ENCODE measurements around the gene NIN. TPM values are rescaled to one million over a fixed set of nuclear protein-coding genes. Genes with fewer than 3 reads are reported as not detected.

Gene NIN
- total RNA-seq, 1 donor from 2014 or later, result 36.1 TPM

- no peak for DNase-seq (ENCODE audit: low read depth, low spot score)
These were observed 8.7 kb upstream of the NIN start for GRCh38 chr14:50839691-50840090.

GRCh38 chr14:50839048-50839447 lies 8.1 kb upstream of the NIN start:
- DNase-seq (ENCODE audit: low read depth, low spot score), result no peak

GRCh38 chr14:50837850-50838470 lies 7.0 kb upstream of the NIN start:
- DNase-seq (ENCODE audit: low read depth, low spot score), result no peak

- no peak for DNase-seq (ENCODE audit: low read depth, low spot score)
These were observed 6.3 kb upstream of the NIN start for GRCh38 chr14:50837271-50837670.

- DNase-seq (ENCODE audit: low read depth, low spot score), result no peak
These were observed 5.6 kb upstream of the NIN start for GRCh38 chr14:50836515-50836914.

GRCh38 chr14:50835280-50835679 lies 4.3 kb upstream of the NIN start:
- DNase-seq (ENCODE audit: low read depth, low spot score), result no peak

- no peak for DNase-seq (ENCODE audit: low read depth, low spot score)
These were observed 3.9 kb upstream of the NIN start for GRCh38 chr14:50834802-50835276.

- DNase-seq (ENCODE audit: low read depth, low spot score), result no peak
These were observed 2.1 kb upstream of the NIN start for GRCh38 chr14:50832935-50833630.

DNA sequence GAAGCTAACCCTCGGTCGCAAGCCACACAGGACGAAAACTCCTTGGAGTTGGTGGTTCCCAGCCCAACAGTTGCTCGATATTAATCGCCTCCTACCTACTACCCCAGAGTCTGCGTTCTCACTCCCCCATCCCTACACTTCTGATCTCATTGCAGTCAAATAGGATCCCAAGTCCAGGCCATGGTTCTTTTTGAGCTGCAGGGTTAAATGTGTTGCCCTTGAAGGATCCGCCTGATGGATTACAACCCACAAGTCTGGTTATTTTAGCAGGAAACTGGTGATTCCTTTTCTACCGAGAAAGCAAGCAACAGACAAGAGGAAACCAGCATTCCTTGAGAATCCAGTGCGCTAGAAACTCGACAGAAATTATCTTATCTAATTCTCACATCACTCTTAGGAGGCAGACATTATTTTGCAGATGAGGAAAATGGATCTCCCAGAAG lies 785 bp upstream of the NIN start:
- DNase-seq (ENCODE audit: low read depth, low spot score), result no peak

DNA sequence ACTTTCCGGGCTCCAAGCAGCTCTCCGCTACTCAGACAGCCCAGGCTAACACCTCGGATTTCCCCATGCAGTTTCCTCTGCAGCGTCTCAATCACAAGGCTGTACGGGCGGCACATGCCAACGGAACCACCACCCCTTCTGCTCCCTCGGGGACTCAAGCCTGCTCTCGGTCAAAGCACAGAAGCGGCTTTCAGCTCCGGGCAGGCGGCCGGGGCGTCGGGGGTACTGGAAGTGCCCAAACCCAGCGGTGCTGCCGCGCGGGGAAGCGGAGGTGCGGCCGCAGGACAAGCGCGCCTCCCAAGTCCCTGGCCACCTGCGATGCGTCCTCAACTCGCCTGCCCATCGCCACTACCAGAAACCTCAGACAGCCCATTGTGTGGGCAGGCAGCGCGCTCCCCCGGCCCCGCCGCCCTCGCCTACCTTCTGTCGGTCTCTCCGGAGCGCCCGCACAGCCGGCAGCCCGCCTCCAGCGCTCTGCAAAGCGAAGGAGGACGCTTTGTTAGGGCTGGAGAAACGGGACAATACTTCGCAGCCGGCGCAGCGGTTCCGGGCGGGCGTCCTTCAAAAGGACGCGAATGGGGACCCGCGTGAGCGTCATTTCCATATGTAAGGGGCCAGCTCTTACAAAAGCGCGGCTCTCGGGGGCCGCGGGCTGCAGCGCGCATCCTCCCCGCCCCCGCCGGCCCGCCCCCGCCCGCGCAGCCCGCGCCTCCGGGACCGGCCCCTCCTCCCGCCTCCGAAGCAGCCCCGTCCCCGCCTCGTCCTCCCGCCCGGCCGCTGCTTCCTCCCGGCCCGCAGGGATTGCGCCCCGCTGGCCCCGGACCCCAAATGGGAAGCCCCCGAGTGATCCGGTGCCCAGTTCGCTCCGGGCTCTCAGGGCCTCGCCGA lies 674 bp downstream of the NIN start:
- no peak for DNase-seq (ENCODE audit: low read depth, low spot score)

DNA sequence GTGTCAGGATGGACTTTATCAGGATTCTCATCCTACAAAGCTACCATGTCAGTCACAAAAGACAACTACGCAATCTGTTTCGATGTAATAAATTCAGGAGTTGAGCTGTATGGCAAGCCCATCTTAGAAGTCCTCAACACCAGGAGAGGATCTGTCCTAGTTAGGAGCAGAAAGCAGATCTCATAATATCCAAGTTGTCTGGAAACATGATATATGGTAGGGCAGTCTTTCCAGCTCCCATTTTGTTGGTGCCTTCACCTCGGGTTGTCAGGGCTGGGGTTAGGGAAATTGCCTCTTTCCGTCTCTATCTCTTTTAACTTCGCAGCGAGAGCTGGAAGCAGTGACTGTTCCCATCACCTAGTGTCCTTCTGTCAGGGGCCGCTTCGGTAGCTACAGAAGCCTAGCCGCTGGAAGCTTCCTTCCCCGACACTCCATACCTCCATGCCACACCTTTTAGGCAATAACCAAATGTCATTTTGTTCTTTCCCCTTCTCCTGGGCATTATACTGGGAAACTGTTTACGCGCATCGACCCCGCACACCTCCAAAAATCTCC lies 1.4 kb downstream of the NIN start:
- DNase-seq (ENCODE audit: low read depth, low spot score), result no peak

DNA sequence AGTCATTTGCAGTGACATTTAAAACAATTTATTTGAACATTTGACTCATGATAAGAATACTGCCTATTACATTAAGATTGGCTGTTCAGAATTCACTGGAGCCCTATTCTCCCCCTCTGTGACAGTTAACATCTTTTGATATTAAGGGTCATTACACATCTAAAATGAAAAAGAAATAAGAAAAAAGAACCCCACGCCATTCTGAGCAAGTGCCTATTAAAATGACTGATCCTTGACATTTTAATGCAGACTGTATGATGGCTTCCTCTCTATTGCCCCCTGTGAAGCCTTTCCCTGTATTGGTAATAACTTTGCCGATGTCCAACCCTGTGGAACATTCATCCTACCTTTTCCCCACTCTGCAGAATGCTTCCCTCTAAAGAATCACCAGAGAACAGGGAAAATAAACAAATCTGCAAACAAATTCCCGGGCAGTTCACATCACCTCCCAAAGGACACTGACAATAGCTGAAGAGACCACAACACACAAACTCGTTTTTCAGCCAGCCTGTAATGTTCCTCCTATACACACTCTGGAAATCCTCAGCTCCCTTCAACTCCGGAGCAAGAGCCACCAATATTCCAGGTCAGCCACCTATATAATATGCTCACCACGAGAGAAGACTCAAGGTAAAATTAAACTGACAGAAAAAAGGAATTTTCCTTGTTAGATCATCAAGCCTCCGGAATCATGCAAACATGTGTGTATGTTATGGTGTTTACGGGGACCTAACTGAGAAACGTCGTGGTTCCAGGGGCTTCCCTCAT lies 2.1 kb downstream of the NIN start:
- DNase-seq (ENCODE audit: low read depth, low spot score), result no peak

DNA sequence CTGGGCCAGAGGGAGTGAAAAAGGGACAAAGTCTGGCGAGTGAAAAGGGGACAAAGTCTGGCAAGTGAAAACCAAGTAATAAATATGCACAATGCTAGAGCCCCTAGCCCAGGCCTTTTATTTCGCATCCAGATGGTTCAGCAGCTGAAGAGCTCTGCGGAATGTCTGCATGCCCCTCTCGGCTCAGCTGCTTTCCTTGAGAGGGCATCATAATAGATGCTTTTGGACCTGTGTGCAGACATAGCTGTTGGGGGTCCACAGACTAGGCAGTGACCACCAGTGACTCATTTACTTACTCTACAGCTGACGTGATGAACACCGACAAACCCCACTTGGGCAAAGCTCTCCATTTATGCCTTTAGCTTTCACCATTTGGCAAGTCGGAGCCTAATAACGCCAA lies 4.3 kb downstream of the NIN start:
- DNase-seq (ENCODE audit: low read depth, low spot score), result no peak

DNA sequence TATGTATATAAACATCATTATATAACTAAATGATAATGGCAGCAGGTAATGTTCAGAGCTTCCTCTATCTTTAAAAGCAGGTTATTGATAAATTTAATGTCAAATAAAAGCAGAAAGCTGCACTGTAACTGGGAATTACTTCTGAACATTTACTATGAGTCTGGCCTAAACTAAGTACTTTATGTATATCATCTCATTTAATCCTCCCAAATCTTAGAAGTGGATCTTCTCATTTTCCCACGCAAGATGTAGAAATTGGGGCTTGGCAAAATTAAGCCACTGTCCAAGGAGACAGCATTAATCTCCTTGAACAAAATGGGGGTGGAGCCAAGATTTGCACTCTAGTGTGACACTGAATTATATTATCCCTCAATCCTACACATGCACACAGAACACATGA lies 5.7 kb downstream of the NIN start:
- no peak for DNase-seq (ENCODE audit: low read depth, low spot score)

DNA sequence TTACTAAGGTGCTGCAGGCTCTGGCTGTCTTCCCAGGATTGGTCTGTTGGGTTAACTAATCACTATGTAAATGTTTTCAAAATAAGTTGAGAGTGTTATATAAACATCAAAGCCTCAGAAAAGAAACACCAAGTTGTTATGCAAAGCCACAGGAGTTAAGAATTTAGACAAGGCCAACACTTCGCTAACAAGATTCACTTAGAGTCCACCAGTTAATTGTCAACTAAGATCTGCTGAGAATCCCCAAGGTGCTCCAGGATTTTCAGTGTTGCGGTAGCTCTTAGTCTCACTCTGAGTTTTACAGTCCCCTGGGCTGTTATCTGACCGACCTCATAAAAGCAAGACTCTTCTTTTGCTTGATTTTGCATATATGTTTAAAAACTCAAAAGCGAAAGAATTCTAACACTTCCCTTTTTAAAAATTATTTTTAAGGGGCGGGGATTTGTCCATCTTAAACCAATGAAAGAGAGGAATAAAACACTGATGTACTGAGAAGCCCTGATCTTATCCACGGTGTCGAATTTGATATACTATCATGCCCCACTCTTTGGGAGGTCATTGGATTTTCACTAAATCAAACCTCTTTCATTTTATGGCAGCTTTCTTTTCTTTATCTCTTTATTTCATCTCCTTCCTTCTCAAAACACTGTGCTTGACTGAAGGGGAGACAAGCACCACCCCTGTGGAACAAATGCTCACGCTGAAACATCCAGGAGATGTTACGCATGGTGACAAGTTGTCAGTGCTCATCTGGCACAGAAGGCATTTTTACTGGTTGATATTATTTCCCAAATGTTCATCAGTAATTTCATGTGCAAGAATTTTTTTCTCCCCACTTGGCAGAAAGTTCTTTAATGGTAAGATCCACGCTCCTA lies 7.0 kb downstream of the NIN start:
- DNase-seq (ENCODE audit: low read depth, low spot score), result no peak

DNA sequence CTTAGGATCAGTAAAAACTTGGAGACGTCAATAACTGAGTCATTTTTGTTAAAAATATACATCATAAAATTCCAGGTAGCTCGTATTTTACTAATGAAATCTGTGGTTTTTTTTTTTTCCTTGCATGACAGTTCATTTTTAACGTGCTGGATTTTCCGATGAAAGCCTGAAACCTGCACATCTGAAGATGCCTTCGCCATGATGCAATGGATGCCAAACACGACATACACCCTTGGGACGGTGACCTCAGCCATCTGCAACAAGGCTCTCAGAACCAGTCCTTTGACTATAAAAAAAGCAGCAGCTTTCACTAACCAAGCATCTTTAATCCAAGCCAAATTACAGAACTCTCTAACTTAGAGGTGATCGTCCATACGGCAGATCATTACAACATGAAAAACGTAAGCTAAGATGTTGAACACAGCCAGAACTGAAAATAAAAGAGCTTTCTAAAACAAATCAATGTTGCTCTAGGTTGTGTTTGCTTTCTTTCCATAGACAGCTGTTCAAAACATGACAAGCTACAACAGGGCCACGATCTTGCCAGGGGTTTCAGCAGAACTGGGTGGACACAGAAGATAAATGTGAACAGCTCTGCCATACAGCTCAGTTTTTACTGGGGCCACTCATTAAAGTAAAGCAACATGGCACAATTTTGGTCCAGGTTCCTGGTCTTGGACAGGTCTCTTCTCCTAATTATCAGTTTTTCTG lies 7.8 kb downstream of the NIN start:
- no peak for DNase-seq (ENCODE audit: low read depth, low spot score)

GRCh38 chr14:50822501-50823042 lies 8.4 kb downstream of the NIN start:
- no peak for DNase-seq (ENCODE audit: low read depth, low spot score)

GRCh38 chr14:50821510-50822464 lies 9.2 kb downstream of the NIN start:
- no peak for DNase-seq (ENCODE audit: low read depth, low spot score)

All from pulmonary artery endothelial cell (primary cell).